Measurements from ENCODE around the gene WASL.
"Not testable (repeated sequence)": the region's sequence is repeated elsewhere in the genome, so short reads cannot be mapped to it uniquely, and the experiment has no call there.

Gene WASL

GRCh38 chr7:123734498-123734897, 14.3 kb downstream of the WASL start:
- DNase-seq (ENCODE audit: low read depth in 2 of 2), result no peak

DNA sequence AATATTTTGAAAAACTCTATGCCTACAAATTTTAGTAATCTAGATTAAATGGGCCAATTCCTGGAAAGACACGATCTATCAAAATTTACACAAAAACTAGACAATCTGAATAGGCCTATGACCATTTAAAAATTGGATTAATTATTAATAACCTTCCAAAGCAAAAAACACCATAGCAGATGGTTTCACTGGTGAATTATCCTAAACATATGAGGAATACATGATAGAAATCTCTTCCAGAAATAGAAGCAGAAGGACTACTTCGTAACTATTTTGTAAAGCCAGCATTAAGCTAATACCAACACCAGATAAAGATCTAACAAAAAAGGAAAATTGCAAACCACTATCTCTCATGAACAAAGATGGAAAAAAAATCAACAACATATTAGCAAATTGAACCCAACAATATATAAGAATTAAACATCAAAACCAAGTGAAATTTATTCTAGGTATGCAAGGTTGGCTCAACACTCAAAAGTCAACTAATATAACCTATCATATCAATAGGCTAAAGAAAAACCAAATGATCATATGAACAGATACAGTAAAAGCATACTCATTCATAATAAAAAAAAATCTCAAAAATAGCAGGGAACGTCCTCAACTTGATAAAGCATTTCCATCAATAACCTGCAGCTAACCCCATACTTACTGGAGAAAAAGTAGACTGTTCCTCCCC, 16.3 kb downstream of the WASL start:
- DNase-seq (ENCODE audit: low read depth in 2 of 2), result no peak

DNA sequence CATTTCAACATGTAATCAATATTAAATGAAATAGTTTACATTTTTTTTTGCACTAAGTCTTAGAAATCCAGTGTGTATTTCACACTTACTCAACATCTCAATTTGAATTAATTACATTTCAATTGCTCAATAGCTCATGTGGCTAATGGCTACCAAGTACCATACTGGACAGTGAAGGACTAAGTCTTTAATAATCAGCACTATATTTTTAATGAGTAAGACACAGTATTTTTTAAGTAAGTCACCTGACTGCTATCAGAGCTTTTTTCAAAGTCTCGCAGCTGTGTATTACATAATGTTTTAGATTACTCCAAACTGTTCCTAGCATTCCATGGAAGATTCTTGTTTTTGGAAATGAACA, 19.6 kb downstream of the WASL start:
- no peak for DNase-seq (ENCODE audit: low read depth in 2 of 2)

- DNase-seq (ENCODE audit: low read depth in 2 of 2), result no peak
Observed at GRCh38 chr7:123727071-123727837, 21.5 kb downstream of the WASL start.

- DNase-seq (ENCODE audit: low read depth in 2 of 2), result no peak
Observed at GRCh38 chr7:123725586-123726171, 23.1 kb downstream of the WASL start.

DNA sequence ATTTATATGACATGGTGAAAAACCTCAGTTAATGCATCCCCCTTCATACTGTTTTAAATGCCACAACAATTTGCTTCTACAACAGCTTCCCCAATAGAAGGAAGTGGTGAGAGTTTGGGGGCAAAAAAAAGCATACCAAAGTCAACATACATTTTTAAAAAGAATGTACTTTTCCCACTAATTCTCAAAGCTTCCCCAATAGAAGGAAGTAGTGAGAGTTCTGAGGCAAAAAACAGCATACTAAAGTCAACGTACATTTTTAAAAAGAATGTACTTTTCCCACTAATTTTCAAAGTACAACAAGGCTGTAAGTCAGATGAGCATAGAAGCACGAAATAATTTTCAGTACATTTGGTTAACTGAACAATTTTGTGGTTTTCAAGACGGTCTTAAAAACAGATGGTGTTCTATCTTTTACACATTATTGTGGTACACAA, 24.0 kb downstream of the WASL start:
- DNase-seq (ENCODE audit: low read depth in 2 of 2), result no peak

DNA sequence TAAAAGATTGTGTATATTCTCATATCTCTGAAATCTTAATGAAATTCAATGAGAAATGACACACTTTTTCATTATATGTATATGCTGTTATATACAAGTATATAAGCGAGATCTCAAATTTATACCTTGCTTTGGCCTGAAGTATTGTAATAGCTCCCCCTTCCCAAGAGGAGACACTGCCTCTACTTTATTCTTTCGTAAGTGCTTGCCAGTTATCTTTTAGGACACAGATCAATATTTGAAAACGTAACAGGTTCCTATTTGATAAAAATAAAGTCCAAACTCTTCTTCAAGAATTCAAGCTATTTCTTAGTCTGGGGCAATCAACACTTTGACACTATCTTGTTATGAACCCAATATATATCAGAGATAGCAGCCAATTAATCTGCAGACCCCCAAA, 24.9 kb downstream of the WASL start:
- no peak for DNase-seq (ENCODE audit: low read depth in 2 of 2)

DNA sequence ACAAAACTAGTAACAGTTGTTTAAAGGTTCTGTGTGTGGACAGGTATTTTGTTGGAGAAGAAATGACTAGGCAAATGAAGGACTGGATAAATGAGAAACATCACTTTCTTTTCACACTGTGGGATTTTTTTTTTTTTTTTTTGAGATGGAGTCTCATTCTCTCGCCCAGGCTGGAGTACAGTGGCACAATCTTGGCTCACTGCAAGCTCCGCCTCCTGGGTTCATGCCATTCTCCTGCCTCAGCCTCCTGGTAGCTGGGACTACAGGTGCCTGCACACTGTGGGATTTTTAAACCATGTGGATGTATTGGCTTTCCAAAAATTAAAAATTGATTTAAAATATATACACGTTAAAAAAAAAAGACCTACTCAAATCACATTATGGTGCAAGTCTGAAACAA, 28.3 kb downstream of the WASL start:
- not testable (repeated sequence) for DNase-seq (ENCODE audit: low read depth in 2 of 2)

DNA sequence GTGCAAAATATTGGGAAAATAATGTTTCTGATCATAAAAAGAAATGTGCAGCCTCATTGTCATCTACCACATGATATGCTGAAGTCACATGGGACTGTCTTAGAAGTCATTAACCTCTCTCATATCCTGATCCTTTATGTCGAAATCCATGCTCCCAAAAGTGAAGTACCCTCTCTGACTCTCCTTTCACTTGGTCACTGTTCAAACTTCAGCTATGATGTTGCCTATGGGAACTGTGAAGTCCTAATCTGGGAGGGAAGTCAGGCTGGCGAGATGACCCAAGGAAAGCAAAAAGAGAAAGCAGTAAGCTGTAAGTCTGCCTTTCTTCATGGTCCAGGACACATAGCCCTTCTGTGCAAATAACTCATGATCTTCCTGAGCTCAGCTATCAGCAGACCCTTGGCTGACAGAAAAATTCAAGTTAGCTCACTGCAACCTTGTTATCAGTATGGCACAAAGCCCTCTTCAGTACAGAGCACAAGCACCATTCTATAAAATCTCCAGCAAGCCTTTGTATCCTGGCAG, 29.5 kb downstream of the WASL start:
- no peak for DNase-seq (ENCODE audit: low read depth in 2 of 2)

DNA sequence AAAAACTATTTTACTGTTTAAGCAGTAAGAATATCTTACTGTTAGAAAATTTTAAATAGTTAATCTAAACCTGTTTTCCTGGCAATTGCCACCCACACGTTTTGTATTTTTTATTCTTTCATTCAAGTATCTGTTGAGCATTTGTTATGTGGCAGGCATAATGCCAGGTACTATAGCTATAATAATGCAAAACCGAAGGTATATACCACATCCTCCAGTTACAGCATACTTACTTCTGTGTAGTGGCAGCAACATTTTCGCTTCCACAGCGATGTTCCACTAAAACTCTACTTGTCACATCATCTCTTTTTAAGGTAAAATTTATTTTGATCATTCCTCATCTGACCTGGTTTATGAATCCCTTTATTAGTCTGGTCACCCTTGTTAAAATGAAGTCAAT, 30.0 kb downstream of the WASL start:
- DNase-seq (ENCODE audit: low read depth in 2 of 2), result no peak

DNA sequence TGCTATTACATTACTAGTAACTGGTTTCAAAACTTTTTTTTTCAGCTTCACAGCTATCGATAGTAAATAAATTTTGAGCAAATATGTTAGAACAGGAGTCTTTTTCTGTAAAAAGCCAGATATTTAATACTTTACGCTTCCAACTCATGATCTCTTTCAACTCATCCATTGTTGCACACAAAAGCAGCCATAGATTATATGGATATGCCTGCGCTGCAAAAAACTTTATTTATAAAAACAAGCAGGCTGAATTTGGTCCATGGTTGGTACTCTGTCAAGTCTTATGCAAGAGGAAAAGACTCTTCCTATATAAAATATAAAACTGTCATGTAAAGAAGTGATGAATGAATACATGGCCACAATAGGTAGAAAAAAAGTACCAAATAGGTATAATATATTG, 31.1 kb downstream of the WASL start:
- DNase-seq (ENCODE audit: low read depth in 2 of 2), result no peak

DNA sequence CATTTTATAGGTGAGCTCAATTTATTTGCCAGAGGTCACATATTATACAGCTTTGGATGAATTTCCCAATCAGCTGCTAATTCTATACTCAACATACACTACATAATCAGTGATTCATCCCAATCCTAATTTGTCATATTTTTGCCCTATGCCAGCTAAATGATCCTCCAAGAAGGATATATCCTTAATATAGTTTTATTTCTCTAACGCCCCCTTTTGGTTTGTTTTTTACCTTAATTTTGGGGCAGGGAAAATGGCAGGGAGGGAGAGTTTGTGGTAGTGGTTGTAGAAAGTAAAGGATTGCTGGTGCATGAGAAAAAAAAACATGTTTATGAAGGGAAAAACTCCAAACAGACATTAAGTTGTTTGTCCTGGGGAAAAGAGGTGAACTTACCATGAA, 31.9 kb downstream of the WASL start:
- DNase-seq (ENCODE audit: low read depth in 2 of 2), result no peak

- no peak for DNase-seq (ENCODE audit: low read depth in 2 of 2)
Observed at GRCh38 chr7:123715799-123716198, 33.0 kb downstream of the WASL start.

GRCh38 chr7:123715198-123715597, 33.6 kb downstream of the WASL start:
- no peak for DNase-seq (ENCODE audit: low read depth in 2 of 2)

DNA sequence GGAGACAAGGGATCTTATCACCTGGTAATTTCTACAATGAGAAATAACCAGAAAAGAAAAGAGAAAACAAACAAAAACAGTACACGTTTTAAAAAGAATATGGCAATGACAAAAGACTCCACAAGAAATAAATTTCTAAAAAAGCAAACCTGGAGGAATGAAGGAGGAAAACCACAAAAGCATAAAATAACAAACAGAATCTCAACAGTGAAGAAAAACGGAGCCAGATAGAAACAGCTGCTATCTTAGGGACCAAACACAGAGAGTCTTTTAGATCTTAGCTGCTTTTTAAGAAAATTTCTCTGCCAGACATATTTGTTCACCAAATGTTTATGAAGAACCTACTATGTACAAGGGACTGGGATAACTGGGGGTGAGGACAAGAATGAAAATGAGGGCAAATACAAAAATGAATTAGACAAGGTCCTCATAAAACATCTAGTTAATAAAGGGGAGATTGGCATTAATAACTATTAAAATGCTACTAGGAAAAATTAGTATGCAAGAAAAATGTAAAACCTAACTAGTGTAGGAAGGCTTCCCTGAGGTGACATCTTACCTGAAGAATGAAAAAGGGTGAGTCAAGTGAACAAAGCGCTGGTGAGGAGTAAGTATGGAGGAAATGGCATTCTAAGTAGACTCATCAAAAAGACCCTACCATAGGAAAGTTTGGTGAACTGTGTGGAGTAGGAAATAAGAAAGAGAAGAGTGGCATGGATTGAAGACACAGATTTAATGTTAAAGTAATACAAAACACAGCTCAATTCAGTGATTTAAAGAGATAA, 34.3 kb downstream of the WASL start:
- DNase-seq (ENCODE audit: low read depth in 2 of 2), result no peak

DNA sequence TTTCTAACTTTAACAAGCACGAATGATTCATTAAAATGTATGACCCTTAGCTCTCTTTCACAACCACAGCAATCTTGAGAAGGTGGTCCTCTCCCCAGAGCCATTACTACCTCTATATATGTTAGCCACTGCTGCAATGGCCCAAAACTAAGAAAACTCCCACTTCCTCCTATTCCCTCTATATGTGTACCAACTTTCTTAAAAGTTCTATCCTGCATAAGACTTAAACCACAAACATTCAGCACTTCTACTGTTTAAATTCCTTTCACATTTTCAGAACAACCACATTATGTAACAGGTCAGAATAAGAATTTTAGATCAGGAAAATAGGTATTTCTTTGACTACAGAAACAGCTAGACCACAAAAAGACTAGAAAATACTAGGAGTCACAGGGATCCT, 36.2 kb downstream of the WASL start:
- DNase-seq (ENCODE audit: low read depth in 2 of 2), result no peak

GRCh38 chr7:123711832-123712293, 36.9 kb downstream of the WASL start:
- DNase-seq (ENCODE audit: low read depth in 2 of 2), result no peak

GRCh38 chr7:123710683-123711082, 38.1 kb downstream of the WASL start:
- no peak for DNase-seq (ENCODE audit: low read depth in 2 of 2)

GRCh38 chr7:123709525-123709924, 39.3 kb downstream of the WASL start:
- no peak for DNase-seq (ENCODE audit: low read depth in 2 of 2)

DNA sequence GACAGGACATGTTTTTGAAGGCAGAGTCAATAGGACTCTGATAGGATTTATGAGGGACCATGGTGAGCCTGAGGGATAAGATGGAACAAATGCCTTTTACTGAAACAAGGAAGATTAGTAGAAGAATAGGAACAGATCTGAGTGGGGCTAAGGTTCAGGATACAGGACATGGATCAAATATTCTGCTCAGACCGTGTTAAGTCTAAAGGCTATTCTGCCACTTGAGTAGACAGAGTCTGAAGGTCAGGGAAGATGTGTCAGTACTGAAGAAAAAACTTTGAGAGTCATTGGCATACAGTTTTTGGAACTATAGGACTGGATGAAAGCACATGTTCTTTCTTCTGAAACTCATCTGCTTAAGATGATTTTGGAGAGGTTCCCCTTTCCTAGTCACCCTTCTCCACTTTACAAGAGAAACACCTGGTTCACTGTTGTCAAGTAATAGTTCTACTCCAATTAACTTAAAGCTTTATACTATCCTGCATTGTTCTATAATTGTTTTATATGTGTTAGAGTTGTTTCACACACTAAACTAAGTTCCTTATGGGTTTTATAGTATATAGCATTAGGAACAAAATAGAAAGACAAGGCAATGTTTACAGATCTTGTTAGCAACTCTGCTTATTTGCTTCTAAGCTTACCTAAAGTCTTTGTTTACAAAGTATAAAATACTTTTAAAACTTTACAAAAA, 43.4 kb downstream of the WASL start:
- no peak for DNase-seq (ENCODE audit: low read depth in 2 of 2)

DNA sequence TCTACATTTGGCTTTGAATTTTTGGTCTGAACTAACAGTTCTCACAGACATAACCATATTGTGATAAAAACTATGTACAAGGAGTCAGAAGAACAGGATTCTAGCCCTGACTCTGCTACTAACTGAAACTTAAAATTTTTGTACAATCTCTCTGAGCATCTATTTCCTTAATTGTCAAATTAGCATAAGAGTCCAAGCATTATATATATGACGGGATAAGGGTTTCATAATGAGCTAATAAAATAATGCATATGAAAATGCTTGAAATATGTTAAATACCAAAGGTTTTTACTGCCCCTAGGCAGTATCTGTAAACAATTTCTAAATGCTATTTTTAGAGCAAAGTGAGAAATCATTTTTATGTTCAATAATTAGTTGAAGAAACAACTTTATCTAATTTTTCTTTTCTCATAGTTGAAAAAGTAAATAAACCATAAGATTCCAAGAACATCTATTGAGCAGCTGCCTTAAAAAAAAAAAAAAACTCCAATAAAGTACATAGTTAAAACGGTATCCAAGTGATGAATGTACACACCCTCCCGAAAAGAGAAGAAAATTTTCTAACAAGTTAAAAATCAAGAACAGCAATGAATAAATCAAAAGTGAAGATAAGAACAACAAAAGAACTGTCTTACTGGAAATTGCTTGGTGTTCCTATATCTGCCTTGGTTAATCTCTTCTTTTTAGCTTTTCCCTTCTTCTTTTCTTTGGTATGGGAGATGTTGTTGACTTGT, 52.7 kb downstream of the WASL start:
- DNase-seq (ENCODE audit: low read depth in 2 of 2), result no peak
